Panc1 (cell line): Measurements from ENCODE around the gene CENPC. TPM values are rescaled to one million over a fixed set of nuclear protein-coding genes. Genes with fewer than 3 reads are reported as not detected.

Source experiments
- ATAC-seq: fragments of 200-7000 bp; cut with Tn5 transposase; 2 replicates; pipeline ENCODE4 v1.9.1; 2020; ENCODE audit warnings: mild to moderate bottlenecking, moderate library complexity
- BruUV-seq: library from RNA; stranded (reverse); fragments of 400-500 nt; replicated peaks from 2 replicates; lab custom pipeline; 2021; lab: Mats Ljungman, UMichigan
- CTCF ChIA-PET: fragments of 300-600 bp; sonication (Branson Sonifier 250); formaldehyde crosslinking; loops from one replicate; lab custom pipeline; 2022; ENCODE audit warnings: antibody characterized with exemption; lab: Charles Lee
- POLR2A ChIA-PET: fragments of 300-600 bp; sonication (Branson Sonifier 250); formaldehyde crosslinking; loops from one replicate; lab custom pipeline; 2022; ENCODE audit warnings: antibody characterized with exemption; lab: Charles Lee
- DNase-seq: peaks from one replicate; pipeline ENCODE4 v3.0.0-alpha.2; 2010; ENCODE audit warnings: low read depth, low spot score
- H3K27ac ChIP-seq: 2 replicates; pipeline ENCODE4 v1.5.1; 2011; ENCODE audit warnings: mild to moderate bottlenecking, low read length, inconsistent platforms
- H3K27me3 ChIP-seq: fragments of 200-500 bp; sonication (Bioruptor generic); 2 replicates; pipeline ENCODE4 v1.6.0; 2014; ENCODE audit warnings: low read length, inconsistent platforms; ENCODE audit not compliant: control insufficient read depth, insufficient read depth
- H3K36me3 ChIP-seq: fragments of 200-500 bp; sonication (Bioruptor generic); 2 replicates; pipeline ENCODE4 v1.5.1; 2014; ENCODE audit warnings: inconsistent platforms, mild to moderate bottlenecking, low read length, moderate library complexity; ENCODE audit not compliant: control insufficient read depth, insufficient read depth
- H3K4me1 ChIP-seq: 2 replicates; pipeline ENCODE4 v1.5.1; 2011; ENCODE audit warnings: inconsistent platforms, mild to moderate bottlenecking, low read length, moderate library complexity; ENCODE audit not compliant: control insufficient read depth, insufficient read depth
- H3K4me3 ChIP-seq, 2 experiments: 2 replicates each; pipeline ENCODE4 v1.5.1; 2011 to 2012; ENCODE audit warnings: low read depth in 2 of 2, low read length in 2 of 2, mild to moderate bottlenecking in 2 of 2, inconsistent platforms in 1 of 2, moderate library complexity in 1 of 2
- H3K9me3 ChIP-seq: fragments of 200-500 bp; sonication (Bioruptor generic); 2 replicates; pipeline ENCODE4 v1.5.1; 2014; ENCODE audit warnings: low read depth, mild to moderate bottlenecking, inconsistent platforms, low read length, moderate library complexity; ENCODE audit not compliant: control insufficient read depth, insufficient read depth
- CTCF ChIP-seq: fragments of 450-650 bp; IDR thresholded peaks from 2 replicates; pipeline ENCODE4 v1.5.1; 2017; ENCODE audit warnings: mild to moderate bottlenecking
- POLR2AphosphoS5 ChIP-seq: IDR thresholded peaks from 2 replicates; pipeline ENCODE4 v1.6.1; 2012; ENCODE audit warnings: mild to moderate bottlenecking, low read depth, low read length, moderate library complexity
- SIN3A ChIP-seq: IDR thresholded peaks from 2 replicates; pipeline ENCODE4 v1.6.1; 2012; ENCODE audit warnings: low read depth, mild to moderate bottlenecking, low read length, moderate library complexity, borderline replicate concordance; ENCODE audit not compliant: insufficient read depth
- TCF7L2 ChIP-seq: IDR thresholded peaks from 2 replicates; pipeline ENCODE4 v1.6.1; 2011; ENCODE audit warnings: mild to moderate bottlenecking, low read depth, low read length, inconsistent platforms
- in situ Hi-C: cut with HindIII; loops from 2 replicates; pipeline ENCODE4 v1.10.0; 2016; ENCODE audit warnings: low sequenced_read_pairs, low pct_unique_long_range_greater_than_20kb
- intact Hi-C: fragments of 100-400 bp; cut with micrococcal nuclease; formaldehyde crosslinking; loops from one replicate; pipeline ENCODE4 v1.10.0; 2022; ENCODE audit not compliant: unreplicated experiment
- total RNA-seq: library from RNA; stranded (reverse); gene quantifications from one replicate; pipeline ENCODE4 v1.2.1, GENCODE V29; 2021; ENCODE audit not compliant: unreplicated experiment
- TF ChIP-seq, protein P1 (sequence below), 2 experiments: IDR thresholded peaks; 2 replicates each; pipeline ENCODE4 v1.6.1; 2011 to 2012; ENCODE audit warnings: low read depth in 2 of 2, control low read depth in 1 of 2, low read length in 1 of 2, mild to moderate bottlenecking in 1 of 2, moderate library complexity in 1 of 2; ENCODE audit not compliant: insufficient read depth in 1 of 2

Gene CENPC
- total RNA-seq, 1 experiment from 2014 or later: 10.1 TPM

DNA sequence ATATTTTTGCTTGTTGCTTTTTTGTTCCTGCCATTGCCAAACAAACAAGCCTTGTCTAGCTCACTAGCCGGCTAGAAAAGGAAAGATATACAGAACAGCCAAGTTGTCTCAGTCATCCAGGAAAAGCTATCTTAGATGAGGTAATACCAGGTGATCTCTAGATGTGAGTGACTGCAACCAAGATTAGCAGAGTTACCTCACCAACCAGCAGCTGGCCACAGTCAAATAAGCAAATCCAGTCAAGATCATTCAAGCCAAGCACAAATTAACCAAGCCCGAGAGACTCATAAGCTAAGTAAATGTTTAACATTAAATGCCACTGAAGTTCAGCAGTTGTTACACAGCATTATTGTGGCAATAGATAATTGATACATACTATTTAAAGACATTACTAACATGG is 108.6 kb downstream of the CENPC start:
- H3K4me3 ChIP-seq: no peak overlapping the region
- CTCF ChIA-PET: no interaction called here
- H3K4me1 ChIP-seq: no peaks in the 10 kb centered on the region
- H3K36me3 ChIP-seq: no peaks in the 10 kb centered on the region
- no peaks in the 10 kb centered on the region for H3K27me3 ChIP-seq
- POLR2A ChIA-PET: no interaction called here
- no peak for ATAC-seq
- no TSS peak for BruUV-seq
- no peak for DNase-seq
- H3K27ac ChIP-seq: no peak overlapping the region
- intact Hi-C loops: no loop called here
- no peaks in the 10 kb centered on the region for H3K9me3 ChIP-seq
- TF ChIP-seq, protein P1, sequence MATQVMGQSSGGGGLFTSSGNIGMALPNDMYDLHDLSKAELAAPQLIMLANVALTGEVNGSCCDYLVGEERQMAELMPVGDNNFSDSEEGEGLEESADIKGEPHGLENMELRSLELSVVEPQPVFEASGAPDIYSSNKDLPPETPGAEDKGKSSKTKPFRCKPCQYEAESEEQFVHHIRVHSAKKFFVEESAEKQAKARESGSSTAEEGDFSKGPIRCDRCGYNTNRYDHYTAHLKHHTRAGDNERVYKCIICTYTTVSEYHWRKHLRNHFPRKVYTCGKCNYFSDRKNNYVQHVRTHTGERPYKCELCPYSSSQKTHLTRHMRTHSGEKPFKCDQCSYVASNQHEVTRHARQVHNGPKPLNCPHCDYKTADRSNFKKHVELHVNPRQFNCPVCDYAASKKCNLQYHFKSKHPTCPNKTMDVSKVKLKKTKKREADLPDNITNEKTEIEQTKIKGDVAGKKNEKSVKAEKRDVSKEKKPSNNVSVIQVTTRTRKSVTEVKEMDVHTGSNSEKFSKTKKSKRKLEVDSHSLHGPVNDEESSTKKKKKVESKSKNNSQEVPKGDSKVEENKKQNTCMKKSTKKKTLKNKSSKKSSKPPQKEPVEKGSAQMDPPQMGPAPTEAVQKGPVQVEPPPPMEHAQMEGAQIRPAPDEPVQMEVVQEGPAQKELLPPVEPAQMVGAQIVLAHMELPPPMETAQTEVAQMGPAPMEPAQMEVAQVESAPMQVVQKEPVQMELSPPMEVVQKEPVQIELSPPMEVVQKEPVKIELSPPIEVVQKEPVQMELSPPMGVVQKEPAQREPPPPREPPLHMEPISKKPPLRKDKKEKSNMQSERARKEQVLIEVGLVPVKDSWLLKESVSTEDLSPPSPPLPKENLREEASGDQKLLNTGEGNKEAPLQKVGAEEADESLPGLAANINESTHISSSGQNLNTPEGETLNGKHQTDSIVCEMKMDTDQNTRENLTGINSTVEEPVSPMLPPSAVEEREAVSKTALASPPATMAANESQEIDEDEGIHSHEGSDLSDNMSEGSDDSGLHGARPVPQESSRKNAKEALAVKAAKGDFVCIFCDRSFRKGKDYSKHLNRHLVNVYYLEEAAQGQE (IDR thresholded peaks at IDR 0.05; ENCODE audit: insufficient read depth in 1 of 2, low read depth in 2 of 2, low read length in 1 of 2): no peak
- no peak for TF ChIP-seq TCF7L2
- no peak for TF ChIP-seq CTCF
- TF ChIP-seq SIN3A: no peak
- no peak for TF ChIP-seq POLR2AphosphoS5
- in situ Hi-C loops: no loop called here

DNA sequence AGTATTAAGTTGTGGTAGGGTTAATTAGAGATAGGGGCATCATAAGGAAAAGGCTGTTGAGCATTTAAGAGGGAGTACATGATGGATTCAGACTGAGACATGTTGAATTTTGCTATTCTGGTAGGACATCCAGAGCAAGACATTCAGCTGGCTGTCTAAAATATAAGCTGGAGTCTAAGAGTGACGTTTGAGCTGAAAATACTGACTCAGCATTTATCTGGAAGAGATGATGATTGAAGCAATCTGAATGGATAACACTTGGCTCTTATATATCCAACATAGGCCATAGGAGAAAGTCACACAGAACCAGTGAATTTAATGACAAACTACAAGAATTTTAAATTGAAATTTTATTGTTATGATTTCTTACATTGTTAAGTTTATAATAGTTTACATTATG is 114.3 kb downstream of the CENPC start:
- DNase-seq: no peak
- no peak overlapping the region for H3K4me3 ChIP-seq
- intact Hi-C loops (no loop called here), in situ Hi-C loops (no loop called here)
- TF ChIP-seq SIN3A (no peak), CTCF (no peak), POLR2AphosphoS5 (no peak), TCF7L2 (no peak)
- TF ChIP-seq, protein P1 (IDR thresholded peaks at IDR 0.05; ENCODE audit: insufficient read depth in 1 of 2, low read depth in 2 of 2, low read length in 1 of 2): no peak
- ChIA-PET CTCF (no interaction called here), POLR2A (no interaction called here)
- H3K36me3 ChIP-seq: no peaks in the 10 kb centered on the region
- ATAC-seq: no peak
- BruUV-seq: no TSS peak
- no peak overlapping the region for H3K27ac ChIP-seq
- H3K27me3 ChIP-seq: no peaks in the 10 kb centered on the region
- no peaks in the 10 kb centered on the region for H3K9me3 ChIP-seq
- no peaks in the 10 kb centered on the region for H3K4me1 ChIP-seq
